Measurements from ENCODE around the gene APOA5. TPM values are rescaled to one million over a fixed set of nuclear protein-coding genes. Genes with fewer than 3 reads are reported as not detected.

APOA5 gene
- total RNA-seq, 1 experiment from 2014 or later: 0.11 TPM

- Histone ChIP-seq H3K14ac (ENCODE audit: insufficient read depth, low read length) (no peak overlapping the region), H3K23ac (ENCODE audit: insufficient read length, low read depth, low read length) (no peak overlapping the region), H3K4ac (ENCODE audit: low read depth, low read length) (no peak overlapping the region), H4K20me1 (ENCODE audit: control insufficient read depth, insufficient read depth, insufficient read length) (no peaks in the 10 kb centered on the region), H3K4me2 (ENCODE audit: insufficient read depth, insufficient read length, low read length) (no peak overlapping the region), H3K79me1 (ENCODE audit: insufficient read depth, low read depth, low read length, poor library complexity, severe bottlenecking) (no peaks in the 10 kb centered on the region), H2AK5ac (ENCODE audit: insufficient read length, low read length) (no peak overlapping the region), H3K27ac (ENCODE audit: insufficient read length, low read depth, low read length) (no peak overlapping the region), H2BK120ac (ENCODE audit: low read depth, low read length, poor library complexity, severe bottlenecking) (no peak overlapping the region), H3K27me3 (ENCODE audit: insufficient read depth, low read length) (no peaks in the 10 kb centered on the region), H3K23me2 (ENCODE audit: insufficient read length, low read depth, low read length, poor library complexity, severe bottlenecking) (no peaks in the 10 kb centered on the region), H2BK15ac (ENCODE audit: low read depth, low read length) (no peak overlapping the region), H3K79me2 (ENCODE audit: insufficient read depth, low read length) (no peaks in the 10 kb centered on the region), H2BK20ac (ENCODE audit: low read depth, low read length, poor library complexity, severe bottlenecking) (no peak overlapping the region), H4K5ac (ENCODE audit: insufficient read length, low read depth, low read length) (no peak overlapping the region), H3K9ac (ENCODE audit: extremely low read depth, insufficient read length, low read length) (no peak overlapping the region), H3T11ph (ENCODE audit: low read length) (no peak overlapping the region), H2BK12ac (ENCODE audit: insufficient read length, low read depth, low read length) (no peak overlapping the region), H3K4me1 (ENCODE audit: insufficient read depth, low read length) (no peaks in the 10 kb centered on the region; the same call in 1 of the 2 replicates), H2BK5ac (ENCODE audit: insufficient read length, low read length) (no peak overlapping the region), H3K18ac (ENCODE audit: insufficient read length, low read depth, low read length) (no peak overlapping the region), H2AFZ (ENCODE audit: low read length) (no peak overlapping the region), H3K56ac (ENCODE audit: insufficient read length, low read depth, low read length) (no peak overlapping the region), H3K9me3 (ENCODE audit: control insufficient read depth, low read depth, low read length) (no peaks in the 10 kb centered on the region), H4K91ac (ENCODE audit: insufficient read length, low read depth, low read length) (no peak overlapping the region), H4K8ac (replicated peaks; ENCODE audit: insufficient read length, low read depth, low read length) (no peak overlapping the region)
- no peaks in the 10 kb centered on the region; the same call in 1 of the 2 replicates for H3K27me3 Mint-ChIP-seq (ENCODE audit: low read depth)
- no peak for TF ChIP-seq CTCF (conservative IDR thresholded peaks at IDR 0.05)
- H3K4me3 Mint-ChIP-seq: no peak overlapping the region
- no peak overlapping the region for H3K27ac Mint-ChIP-seq
- H3K9me3 Mint-ChIP-seq: no peaks in the 10 kb centered on the region
- no CpG with 5 or more reads among the region's 1 CpG for WGBS (ENCODE audit: extremely low coverage, insufficient read length, low lambda C conversion rate)
- DNase-seq: no peak
- H3K36me3 Mint-ChIP-seq (ENCODE audit: insufficient read depth in 1 of 3, low read depth in 3 of 3): no peaks in the 10 kb centered on the region
- peaks cover 4 to 14% of the 10 kb centered on the region in 2 experiments; a peak in 3 of 4 replicates for H3K4me1 Mint-ChIP-seq
Observed at GRCh38 chr11:116796548-116796947, 4.9 kb upstream of the APOA5 start.

Measured in H9 (cell line).